Activated effector memory CD4-positive, alpha-beta T cell treated with Interleukin-2 at 50 U/mL for 16 hours (primary cell): ENCODE results near the gene CACNA1E.
"Not testable (repeated sequence)": the region's sequence is repeated elsewhere in the genome, so short reads cannot be mapped to it uniquely, and the experiment has no call there.

Source experiments
- DNase-seq: peaks from one replicate; pipeline ENCODE4 v3.0.0-alpha.2; 2020

Gene CACNA1E

DNA sequence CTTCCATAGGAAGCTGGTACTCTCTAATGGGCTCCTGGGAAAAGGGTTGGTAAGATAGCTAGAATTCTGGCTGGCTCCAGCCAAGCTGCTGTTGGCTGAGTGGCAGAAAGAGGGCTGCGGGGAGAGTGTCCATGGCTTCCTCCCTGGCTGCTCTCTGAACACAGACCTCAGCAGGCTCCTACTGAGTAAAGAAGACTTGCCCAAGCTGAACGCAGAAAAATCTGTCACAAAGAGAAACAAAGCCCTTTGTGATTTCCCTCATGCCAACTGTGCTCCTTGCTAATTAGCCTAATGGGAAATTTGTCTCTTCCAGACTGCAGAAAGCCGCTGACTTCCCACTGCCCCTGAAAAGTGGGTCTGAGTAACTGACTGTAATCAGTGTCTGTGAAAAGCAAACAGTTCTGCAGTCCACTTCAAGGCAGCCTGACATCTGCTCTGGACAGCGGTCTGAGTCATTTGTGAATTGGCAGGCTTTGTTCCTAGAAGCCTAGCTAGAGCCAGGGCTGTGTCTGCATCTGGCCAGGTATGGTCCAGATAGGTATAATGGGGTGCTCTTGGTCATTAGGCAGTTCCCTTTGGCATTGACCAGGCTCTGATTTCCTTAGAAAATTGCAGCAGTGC is 295.4 kb downstream of the CACNA1E start:
- no peak for DNase-seq

DNA sequence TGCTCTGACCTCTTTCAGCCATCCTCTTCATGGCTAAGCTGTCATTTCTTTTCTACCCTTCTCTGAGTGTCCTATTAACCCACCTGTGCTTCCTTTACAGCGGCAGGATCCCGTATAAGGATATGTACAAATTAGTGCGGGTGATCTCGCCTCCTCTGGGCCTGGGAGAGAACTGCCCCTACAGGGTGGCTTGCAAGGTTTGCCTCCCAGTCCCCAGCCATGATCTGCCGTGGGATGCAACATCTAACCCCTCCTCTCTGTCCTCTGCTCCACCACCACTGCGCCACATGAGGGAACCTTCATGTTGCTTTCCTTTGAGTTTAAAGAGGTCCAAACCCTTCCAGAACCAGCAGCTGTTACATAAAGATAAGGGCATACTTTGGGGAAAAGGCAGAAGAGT is 296.0 kb downstream of the CACNA1E start:
- DNase-seq: no peak

DNA sequence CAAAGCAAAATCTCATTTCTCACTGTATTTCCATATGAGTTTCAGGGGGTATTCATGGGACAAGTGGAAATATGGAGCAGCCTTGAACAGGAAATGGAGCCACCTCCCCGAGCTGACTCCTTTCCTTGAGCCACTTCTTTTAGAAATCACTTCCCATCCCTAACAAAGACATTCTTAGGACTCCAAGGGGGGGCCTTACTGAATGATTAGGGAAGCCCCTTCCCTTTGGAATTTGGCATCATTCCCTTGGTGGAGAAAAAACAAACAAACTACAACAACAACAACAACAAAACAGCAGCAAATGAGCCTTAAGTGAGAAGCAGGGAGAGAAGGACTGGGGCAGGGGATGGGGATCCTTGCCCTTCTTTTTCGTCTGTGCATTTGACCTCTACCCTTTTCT is 299.9 kb downstream of the CACNA1E start:
- DNase-seq: no peak

DNA sequence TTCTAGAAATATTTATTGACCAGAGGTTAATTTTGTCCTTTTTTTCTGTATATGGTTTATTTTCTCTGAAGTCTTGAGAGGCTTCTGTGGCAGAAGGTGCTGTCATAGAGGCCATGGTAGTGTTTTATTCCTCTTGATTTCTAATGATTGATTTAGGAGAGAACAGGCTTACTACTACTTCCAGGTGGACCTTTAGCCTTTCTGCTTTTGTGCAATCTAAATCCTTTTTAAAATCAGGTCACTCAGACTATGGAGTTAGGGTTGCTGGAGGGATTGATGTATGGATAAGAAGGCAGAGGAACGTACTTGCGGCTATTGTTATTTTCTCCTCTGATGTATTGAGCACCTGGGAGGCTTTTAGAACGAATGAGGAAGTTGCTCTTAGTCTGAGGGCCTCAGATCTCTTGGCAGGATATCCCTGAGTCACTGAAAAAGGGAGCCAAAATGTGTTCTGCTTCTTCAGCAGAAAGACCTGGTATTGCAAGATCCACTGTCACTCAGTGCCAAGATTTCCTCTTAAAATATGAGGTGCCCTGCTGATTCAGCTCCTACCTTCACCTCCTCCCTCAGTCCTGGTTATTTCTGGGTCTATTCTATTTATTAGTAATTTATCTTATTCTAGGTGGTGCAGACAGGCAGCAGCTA is 300.8 kb downstream of the CACNA1E start:
- no peak for DNase-seq

DNA sequence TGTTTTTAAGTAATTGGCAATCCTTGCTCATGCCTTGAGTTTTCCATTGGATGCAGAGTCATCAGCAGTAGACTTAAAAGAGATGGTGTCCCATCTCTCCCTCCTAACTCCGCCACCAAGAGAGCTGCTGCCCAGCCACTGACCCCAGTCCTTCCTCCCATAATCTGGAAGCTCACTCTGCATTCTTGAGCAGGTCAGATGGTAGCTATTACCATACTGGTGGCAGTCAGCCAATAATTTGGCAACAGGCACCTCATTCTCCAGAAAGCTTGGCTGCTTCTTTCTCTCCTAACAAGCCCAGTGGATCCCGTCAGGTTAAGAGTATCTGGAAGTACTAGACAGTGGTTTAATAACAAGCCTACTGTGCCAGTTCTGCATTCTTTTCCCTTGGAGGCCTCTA is 306.1 kb downstream of the CACNA1E start:
- DNase-seq: no peak

DNA sequence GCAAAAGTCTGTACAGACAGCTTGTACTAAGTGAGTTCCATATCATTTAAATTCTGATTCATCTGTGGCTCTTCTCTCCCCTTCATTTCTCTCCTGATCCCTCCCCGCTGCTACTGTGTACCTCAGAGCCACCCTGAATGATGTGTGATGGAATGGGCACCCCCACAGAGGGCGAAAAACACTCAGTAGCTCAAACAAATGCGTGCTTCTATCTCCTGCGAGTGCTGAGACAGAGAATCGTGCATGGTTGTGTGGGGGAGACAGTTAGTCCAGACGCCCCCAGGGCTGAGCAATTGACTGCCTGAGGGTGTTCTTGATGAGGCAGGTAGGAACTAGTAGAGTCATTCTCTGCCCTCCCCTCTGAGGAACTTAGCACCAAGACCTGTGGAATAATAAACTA is 308.4 kb downstream of the CACNA1E start:
- DNase-seq: no peak

DNA sequence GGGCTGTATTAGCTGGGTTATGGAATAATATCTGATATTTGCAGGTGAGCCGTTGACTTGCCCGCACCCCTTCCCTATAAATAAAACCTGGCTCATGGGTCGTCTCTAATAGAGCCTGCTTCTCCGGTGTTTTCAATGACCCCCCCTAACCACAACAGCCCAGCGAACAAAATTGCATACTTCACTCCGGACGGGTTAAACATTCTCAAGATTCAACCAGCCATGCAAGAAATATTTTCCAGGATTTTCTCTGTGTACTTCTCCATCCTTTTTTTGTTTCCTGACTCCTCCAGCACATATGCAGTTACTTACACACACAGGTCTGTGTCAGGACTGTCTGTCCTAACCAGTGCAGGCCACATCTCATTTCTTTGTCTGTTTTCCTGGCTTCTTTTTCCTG is 310.5 kb downstream of the CACNA1E start:
- DNase-seq: no peak

DNA sequence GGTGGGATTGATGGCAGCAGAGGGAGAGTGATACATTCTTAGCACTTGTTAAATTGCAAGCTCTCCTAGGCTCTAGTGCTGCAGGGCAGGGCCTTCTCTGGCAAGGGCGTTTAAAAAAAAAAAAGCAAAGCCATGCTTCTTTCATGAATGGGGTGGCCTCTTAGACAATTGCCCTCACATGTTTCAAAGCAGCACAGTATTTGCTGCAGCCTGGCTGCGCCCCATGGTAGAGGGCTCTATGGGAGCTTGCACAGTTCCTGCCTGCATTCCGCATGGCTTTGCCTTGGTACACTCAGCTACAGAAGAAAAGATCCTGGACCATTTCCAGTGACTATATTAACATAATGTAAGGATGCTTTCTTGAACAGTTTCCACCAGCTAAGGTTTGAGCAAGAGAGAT is 311.0 kb downstream of the CACNA1E start:
- no peak for DNase-seq

DNA sequence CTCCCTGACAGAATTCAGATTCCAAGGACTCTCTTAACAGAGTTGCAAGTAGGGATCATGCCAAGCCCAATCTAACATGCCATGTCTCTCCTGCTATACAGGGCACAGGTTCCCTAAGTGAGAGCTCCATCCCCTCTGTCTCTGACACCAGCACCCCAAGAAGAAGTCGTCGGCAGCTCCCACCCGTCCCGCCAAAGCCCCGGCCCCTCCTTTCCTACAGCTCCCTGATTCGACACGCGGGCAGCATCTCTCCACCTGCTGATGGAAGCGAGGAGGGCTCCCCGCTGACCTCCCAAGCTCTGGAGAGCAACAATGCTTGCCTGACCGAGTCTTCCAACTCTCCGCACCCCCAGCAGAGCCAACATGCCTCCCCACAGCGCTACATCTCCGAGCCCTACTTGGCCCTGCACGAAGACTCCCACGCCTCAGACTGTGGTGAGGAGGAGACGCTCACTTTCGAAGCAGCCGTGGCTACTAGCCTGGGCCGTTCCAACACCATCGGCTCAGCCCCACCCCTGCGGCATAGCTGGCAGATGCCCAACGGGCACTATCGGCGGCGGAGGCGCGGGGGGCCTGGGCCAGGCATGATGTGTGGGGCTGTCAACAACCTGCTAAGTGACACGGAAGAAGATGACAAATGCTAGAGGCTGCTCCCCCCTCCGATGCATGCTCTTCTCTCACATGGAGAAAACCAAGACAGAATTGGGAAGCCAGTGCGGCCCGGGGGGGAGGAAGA is 315.0 kb downstream of the CACNA1E start:
- no peak for DNase-seq

DNA sequence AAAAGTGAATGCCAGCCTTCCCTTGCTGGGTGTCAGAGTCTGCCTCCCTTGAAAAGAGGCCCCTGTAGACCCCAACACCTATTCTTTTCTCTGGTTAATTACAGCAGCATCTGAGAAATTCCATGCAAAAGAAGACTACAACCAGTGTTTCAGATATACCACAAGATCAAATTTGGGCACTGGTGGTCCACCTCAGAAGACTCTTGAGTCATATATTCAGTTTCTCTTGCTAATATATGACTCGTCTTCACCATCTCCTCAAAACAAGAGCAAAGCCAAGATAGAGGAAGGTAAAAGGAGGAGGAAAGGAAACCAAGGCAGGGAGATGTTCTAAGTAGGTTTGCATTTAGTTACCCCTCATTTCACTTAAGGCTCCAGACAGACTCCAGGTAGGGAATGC is 318.3 kb downstream of the CACNA1E start:
- no peak for DNase-seq

DNA sequence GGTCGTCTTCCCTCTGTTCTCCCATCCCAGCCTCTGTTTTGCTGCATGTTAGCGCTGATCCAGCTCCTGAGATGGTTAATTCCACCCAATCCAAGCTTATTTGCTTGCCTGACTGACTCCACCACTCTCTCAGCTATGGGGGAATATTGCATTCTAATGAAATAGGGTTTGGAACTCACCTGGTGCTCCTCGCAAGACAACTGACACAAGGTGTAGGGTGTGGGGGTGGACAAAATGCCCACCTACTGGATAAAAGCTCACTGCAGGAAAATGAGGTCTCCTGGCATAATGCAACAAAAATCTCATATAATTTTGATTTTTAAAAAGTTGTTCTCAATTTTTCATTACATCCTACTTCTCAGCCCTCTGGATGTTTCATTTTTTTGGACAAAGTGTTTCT is 319.1 kb downstream of the CACNA1E start:
- DNase-seq: no peak

DNA sequence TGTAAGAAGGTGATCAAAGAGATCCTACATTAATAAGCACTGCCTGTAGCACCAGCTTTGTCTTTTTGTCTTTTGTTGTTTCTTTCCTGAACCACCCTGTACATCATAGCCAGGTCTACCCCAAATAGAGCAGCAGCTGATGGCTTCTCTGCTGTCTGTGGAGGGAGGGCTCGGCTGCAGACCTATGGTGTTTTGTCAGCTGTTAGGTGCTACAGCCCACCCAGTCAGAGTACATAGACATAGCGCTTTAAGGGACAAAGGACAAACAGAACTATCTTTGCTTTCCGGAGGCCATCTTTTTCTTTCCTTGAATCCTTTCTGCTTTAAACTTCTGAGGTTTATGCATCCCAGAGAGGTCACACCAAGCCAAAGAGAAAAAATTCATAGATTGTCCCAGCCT is 320.1 kb downstream of the CACNA1E start:
- no peak for DNase-seq

DNA sequence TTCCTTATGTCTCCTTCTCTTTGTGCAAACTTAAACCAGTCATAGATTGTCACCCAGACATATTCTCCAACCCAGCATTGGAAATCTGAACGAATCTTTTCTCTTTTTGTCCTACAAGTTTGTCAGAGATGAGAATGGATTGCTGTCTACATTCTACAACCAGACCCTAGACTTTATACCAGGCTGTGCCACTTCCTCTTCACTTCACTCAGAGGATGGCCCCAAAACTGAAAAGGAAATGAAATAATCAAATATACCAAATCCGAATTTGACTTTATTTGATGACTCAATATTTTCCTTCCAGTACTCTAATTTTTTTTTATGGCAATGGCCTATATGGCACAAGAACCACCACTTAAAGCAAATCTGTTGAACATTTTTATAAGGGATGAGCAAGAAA is 321.7 kb downstream of the CACNA1E start:
- DNase-seq: no peak

DNA sequence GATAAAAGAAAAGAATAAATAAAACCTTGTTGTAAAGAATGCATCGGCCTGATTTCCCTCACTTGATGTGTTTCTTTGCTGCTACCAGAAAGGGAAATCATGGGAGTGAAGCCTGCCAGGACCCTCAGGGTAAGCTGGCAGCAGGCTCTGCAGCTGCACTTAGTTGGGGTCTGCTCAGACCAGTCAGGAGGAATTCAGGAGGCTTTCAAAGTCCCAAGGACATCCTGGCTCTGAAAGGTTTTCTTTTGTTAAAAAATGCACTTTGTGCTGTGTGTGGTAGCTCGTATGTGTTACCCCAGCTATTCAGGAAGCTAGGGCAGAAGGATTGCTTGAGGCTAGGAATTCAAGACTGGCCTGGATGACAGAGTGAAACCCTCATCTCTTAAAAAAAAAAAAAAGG is 323.4 kb downstream of the CACNA1E start:
- DNase-seq: no peak

DNA sequence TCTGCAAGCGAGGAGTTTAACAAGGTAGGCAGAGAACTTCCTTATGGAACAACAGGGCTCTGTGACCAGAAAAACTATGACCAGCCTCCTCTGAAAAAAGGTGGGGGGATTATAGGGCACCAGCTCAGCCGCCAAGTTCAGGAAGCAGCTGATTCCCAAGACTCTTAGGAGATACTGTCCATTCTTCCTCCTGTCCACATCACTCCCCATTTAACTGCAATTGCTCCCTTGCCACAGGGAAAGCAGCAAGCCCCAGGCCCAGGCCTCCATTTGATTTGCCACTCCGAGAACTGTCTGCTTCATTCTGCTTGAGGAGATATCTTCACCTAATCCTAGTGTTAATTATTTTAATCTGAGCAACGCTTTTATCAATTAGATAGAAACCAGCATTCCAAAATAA is 323.9 kb downstream of the CACNA1E start:
- no peak for DNase-seq

DNA sequence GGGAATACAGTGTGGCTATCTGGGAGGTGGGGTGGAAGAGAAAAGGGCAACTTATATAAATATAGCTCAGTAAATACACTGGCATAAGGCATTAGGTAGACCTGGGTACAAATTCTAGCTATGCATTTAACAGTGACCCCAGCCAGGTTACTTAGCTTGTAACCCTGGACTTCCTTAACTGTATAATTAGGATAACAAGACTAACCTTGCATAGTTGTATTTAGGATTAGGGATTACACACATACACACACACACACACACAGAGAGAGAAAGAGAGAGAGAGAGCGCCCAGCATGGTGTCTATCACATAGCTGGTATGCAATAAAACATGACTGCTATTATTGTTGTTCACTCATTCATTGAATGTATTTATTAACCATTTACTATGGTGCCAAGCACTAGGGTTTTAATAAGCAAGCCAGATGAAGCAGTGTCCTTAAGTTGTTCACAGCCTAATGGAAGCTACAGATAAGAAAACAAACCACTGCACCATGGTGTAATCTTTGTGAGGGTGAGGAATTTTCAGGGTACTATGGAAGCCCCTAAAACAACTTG is 326.8 kb downstream of the CACNA1E start:
- no peak for DNase-seq

DNA sequence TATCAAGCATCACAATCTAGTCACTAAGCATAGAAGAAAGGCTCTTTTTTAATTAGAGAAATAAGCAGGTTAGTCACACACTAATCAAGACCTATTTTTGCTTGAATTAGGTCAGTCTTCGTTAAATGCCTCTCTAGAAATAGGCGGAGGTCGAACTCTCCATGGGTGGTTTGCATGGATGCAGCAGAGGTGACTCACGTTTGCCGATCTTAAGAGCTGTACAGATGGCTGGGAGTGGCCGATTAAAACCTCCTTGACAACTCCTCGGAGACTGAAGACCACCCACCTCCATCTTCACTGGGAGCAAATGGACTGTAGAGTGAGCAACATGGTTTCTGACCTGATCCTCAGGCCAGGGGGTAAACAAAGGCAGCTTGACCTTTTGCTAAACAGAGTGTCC is 328.9 kb downstream of the CACNA1E start:
- no peak for DNase-seq

DNA sequence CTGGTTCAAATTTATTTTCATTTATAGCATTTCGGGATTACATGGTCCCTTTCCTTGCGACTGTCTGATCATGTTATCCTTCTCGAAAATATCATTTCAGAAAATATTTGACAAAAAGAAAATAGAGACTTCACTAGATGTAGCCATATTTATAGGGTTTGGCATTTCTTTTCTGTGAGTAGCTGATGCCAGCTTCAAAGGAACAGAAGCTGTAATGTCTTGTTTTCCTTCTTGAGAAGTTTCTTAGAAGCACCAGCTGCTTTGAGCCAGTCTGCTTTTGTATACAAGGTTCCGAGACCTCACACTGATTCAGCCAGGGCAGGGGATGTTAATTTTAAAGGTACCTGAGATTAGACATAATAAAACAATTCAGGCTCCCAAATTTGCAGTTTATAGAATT is 329.9 kb downstream of the CACNA1E start:
- no peak for DNase-seq

DNA sequence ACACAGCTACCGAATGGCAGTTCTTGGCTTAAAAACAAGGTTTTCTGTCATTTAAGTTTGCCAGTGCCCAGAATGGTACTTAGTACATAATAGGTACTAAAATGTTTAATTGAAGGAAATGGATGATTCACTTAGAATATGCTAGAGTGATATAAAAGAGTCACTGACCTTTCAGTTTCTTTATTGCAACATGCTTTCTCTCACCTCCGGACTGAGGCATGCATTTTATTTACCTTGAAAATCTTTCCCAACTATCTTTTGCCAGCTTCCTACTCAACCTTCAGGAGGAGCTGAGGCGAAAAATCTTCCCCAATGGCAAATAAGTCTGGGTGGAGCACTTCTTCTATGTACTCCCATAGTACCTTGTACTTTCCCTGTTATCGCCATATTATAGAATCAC is 333.3 kb downstream of the CACNA1E start:
- DNase-seq: no peak

DNA sequence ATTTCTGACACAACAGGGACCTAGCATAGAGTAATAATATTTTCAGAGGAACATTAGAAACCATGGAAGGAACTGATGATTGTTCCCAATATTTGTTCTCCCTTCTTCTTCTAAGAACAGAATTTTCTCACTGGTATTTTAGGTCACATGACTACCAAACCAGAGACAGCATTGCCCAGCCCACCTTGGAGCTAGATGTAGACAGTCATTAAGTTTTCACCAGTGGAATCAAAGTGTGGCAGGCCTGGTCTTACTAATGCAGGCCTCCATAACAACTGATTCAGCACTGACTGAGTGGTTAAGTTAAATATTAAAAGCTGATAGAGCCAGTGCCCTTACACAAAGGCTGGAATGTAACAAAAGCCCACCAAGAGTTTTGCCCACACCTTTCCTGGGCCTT is 333.8 kb downstream of the CACNA1E start:
- DNase-seq: no peak

DNA sequence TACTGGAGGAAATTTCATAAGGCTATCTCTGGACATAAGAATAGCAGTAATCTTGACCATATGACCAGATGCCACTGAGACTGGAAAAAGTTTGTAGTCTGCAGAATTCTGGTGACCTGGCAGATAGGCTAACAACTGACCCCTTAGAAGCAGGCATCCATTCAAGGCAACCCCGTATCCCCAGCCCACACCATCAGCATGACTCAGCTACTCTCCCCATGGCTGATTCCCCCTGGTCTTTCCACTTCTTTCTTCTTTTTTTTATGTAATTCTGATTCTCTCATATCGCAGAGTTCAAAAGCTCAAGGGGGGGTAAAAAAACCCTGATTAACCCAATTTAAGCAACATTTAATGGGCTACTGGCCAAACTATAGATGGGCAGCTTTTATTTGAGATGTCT is 335.1 kb downstream of the CACNA1E start:
- no peak for DNase-seq

DNA sequence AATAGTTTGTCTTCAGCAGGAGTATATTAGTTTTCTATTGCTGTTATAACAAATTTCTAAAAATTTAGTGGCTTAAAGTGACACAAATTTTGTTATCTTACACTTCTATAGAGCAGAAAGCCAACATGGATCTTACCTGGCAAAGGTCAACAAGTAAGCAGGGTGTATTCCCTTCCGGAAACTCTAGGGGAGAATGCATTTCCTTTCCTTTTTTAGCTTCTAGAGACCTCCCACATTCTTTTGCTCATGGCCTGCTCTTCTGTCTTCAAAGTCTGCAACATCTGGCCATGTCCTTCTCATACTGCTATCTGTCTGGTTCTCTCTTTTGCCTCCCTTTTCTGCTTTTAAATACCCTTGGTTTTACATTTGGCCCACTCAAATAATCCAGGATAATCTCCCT is 335.6 kb downstream of the CACNA1E start:
- DNase-seq: no peak

DNA sequence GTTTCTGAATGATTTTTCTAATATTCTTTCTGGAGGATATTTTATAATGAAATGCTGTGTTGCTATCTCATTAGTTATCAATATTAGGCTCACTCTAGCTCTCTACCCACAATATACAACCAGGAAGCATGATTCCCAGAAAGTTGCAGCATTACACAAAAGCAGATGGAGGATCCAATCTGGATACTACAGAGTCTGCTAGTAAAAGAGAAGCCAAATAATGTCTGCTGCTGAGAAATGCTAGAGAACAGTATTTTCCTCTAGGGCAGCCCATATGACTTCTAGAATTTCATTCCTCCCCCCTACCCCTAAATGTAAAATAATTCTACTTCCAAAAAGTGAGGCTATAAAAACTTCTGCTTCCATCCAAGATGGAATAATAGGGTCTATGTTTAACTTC is 338.4 kb downstream of the CACNA1E start:
- no peak for DNase-seq

DNA sequence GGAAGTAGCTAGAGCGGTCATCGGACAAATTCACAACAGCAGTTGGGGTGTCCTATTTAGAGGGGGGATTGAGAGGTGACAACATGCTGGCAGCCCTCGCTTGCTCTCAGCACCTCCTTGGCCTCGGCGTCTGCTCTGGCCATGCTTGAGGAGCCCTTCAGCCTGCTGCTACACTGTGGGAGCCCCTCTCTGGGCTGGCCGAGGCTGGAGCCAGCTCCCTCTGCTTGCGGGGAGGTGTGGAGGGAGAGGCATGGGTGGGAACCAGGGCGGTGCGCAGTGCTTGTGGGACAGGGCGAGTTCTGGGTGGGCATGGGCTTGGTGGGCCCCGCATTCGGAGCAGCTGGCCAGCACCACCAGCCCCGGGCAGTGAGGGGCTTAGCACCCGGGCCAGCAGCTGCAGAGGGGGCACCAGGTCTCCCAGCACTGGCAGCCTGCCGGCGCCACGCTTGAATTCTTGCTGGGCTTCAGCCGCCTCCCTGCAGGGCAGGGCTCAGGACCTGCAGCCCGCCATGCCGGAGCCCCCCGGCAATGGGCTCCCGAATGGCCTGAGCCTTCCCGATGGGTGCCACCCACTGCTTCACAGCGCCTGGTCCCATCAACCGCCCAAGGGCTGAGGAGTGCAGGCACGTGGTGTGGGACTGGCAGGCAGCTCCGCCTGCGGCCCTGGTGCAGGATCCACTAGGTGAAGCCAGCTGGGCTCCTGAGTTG is 349.0 kb downstream of the CACNA1E start:
- DNase-seq: not testable (repeated sequence)
